ENCODE data around the gene PLEKHG3. TPM values are rescaled to one million over a fixed set of nuclear protein-coding genes. Genes with fewer than 3 reads are reported as not detected.

PLEKHG3 gene
- polyA plus RNA-seq, 4 donors: 60.7 to 104 (median 94.2) TPM

DNA sequence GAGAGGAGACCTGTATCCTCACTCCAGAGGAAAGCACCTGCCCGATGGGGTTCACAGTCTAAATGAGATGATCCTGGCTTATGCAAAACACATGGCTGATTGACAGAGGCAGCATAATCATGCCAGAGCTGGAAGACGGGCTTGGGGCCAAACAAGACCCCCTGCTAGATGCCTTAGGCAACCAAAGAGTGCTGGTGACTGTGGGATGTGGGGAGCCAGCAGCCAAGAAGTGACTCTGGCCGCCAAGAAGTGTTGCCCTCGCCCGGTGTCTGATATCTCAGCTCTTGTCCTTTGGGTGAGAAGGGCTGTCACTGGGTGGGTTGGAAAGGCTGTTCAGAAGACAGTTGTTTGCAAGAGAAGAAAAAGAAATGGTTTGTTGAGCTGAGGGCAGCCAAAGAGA, 56.7 kb downstream of the PLEKHG3 start:
- DNase-seq (ENCODE audit: low read depth in 4 of 4, low spot score in 3 of 4): no peak

DNA sequence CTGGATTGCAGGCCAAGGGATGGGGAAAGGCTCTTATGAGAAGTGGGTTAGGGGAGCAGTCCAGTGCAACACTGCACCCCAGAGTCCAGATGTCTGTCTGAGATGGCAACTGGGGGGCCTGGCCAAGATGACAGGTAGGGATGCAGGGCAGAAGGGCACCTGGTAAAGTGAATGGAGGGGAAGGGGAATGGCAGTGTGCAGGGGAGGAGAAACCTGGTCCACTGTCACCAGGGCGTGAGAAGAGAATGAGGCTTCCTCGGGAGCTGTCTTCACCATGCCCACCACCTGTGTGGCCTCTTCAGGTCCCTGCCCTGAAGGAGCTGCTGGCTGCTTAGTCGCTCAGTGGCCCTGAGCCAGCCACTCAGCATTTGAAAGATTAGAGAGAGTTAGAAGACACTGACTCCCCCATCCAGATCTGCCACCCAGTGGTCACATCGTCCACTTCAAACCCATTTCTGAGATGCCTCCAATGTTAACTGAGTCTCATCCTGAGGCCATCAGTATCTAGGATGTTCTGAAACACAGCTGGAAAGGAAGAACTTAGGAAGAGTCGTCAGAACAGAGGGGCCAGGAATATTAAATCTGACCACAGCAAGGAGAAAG, 57.3 kb downstream of the PLEKHG3 start:
- no peak for DNase-seq (ENCODE audit: low read depth in 4 of 4, low spot score in 3 of 4)

DNA sequence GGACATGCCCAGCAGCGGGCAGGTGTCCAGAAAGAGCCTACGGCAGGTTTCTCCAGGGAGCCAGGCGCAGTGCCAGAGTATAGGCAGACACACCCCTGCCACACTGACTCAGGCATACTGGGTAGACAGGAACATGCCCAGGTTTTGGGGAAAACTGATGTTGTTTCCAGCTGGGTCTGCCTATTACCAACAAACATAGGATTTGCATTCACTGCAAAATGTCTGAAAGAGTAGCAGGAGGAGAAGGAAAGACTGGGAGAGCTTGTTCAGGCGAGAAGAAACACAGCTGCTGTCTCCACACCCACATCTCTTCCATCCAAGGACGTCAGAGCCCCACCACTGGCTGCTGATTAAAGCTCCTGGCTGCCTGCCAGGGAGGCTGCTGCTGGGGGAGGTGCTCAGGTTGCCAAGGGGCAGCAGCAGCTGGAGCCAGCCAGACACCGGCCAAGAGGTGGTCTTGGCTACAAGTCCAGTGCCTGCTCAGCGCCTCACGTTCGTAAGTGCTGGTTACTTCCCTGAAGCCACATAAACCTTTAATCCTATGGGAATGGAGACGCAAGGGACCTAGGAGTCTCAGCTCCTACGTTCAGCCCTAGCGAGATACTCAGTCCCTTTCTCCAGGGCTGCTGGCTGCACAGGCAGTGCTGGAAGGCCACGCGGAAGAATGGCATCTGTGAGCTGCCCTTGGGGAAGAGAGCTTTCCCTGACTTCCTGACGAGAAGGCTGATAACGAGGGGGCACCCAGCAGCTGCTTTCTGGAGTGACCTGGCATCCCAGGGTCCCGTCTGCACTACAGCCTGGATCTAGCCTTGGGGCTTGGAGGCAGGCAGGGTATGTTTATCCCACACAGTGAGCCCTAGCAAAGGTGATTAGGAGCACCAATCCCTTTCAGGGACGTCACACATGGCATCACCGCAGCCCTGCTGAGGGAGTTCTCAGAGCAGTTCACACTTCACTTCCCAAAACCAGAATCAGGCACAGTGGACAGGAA, 58.1 kb downstream of the PLEKHG3 start:
- peak; percentile 88 to 91 (median 90) for DNase-seq (ENCODE audit: low read depth in 4 of 4, low spot score in 3 of 4)

DNA sequence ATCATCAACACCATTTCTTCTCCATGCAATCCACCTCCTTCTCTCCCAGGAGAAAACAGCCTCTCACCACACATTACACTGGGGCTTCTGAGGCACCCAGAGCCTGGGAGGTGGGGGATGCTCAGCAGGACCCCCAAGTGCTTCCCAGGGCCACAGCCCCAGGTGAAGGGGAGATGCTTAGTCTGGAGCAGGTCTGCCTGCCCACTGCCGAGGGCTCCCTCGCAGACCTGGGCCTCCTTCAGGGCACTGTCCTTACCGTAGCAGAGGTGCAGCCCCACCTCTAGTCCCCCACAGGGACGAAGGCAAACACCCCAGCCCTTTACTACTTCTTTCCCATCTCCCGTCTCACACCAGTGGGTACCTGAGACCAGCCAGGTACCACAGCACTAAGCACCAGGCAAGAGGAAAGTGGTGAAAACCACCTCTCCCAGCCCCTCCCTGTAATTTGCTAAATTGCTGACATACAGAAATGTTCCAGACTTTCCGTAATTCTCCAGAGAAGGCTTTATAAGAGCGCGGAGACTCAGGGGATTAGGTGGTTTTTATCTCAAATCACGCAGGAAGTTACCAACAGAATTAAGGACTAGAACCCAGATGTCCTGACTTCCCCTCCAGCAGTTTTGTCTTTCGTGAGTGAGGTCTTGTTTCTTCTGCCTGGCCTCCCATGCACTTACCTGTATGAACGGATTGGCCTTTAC, 59.0 kb downstream of the PLEKHG3 start:
- no peak for DNase-seq (ENCODE audit: low read depth in 4 of 4, low spot score in 3 of 4)

DNA sequence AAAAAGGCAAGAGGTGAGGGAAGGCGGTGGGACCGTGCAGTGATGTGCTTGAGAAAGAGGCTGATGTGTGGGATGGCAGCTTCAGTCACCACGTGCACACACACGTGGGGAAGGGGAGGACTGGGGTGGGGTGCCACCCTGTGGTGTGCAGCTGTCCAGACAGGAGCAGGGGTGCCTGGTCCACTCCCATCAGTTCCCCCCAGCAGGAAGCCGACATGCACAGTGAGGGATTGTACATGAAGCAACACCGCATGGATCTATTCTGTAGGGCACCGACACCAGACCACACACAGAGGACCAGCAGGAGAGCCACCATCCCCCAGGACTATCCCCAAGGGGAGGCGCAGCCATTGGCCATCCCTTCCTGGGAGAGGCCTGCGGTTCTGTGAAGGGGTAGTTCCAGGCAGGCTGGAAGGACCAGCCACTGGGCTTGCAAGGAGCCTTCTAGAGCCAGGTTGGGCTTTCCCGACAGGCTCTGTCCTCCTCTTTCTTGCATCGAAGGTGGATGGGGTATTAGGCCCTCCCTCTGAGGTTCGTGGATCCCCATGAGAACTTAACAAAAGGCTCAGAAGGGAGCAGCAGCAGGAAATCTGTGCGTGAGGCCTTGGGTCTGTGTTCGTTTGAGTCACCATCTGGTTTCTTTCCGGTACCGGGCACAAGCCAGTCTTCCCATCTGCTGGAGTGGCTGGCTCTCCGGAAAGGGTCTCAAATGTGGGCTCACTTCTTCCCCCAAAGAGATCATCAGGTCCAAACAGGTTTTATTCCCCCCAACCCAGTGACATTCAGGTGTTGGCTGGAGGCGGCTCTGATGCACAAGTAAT, 59.8 kb downstream of the PLEKHG3 start:
- no peak for DNase-seq (ENCODE audit: low read depth in 4 of 4, low spot score in 3 of 4)

DNA sequence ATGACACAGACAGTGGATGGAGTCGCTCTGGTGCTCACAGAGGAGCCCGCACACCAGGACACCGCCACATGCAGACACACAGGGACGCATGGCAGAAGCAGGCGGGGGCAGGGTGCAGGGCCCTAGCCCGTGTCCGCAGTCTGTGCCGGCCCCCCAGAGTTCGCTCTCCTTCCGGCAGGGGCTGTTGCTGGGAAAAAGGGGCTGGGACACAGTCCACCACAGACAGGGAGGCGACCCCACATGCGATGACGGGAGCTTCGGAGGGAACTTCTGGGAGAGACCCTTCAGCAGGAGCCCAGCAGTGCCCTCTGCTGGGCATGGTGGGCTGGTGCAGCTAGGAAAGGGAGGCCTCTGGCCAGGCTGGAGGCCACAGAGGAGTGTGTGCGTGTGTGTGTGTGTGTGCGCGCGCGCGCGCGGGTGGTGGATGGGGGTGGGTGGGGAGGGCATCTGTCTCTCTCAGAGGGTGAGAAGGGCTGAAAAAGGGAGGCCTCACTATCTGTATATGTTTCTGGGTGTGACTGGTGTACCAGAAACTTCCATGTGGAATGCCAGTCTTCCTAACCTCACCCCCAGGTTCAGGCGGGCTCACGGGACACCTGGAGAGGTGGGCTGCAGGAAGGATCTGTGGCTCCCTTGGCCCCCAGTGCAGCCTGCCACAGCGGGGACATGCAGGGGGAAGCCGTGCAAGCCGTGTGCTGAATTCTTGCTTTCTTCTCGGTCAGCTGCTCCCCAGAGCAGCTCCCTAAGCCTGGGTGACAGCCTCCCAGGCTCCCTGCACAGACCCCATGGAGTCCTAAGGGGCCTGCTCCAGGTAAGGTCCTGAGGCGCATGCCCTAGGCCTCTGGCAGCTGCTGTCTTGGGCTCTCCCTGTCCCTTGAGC, 60.7 kb downstream of the PLEKHG3 start:
- peak in 2 of 4 donors; percentile 70 to 79 for DNase-seq (ENCODE audit: low read depth in 4 of 4, low spot score in 3 of 4)

DNA sequence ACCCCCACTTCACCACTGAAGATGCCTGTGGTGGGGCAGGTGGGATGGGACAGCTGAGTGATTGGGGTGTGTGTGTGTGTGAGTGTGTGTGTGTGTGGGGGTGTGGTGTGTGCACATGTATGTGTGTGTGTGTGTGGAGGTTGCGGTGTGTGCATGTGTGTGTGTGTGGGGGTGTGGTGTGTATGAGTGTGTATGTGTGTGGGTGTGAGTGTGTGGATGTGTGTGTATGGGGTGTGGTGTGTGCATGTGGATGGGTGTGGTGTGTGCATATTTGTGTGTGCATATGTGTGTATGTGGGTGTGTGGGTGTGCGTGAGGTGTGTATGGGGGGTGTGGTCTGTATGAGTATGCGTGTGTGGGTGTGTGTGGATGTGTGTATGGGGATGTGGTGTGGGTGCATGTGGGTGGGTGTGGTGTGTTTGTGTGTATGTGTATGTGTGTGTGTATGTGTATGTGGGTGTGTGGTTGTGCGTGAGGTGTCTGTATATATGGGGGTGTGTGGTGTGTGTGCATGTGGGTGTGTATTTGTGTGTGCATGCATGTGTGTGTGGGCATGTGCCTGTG, 61.6 kb downstream of the PLEKHG3 start:
- DNase-seq (ENCODE audit: low read depth in 4 of 4, low spot score in 3 of 4): no peak

DNA sequence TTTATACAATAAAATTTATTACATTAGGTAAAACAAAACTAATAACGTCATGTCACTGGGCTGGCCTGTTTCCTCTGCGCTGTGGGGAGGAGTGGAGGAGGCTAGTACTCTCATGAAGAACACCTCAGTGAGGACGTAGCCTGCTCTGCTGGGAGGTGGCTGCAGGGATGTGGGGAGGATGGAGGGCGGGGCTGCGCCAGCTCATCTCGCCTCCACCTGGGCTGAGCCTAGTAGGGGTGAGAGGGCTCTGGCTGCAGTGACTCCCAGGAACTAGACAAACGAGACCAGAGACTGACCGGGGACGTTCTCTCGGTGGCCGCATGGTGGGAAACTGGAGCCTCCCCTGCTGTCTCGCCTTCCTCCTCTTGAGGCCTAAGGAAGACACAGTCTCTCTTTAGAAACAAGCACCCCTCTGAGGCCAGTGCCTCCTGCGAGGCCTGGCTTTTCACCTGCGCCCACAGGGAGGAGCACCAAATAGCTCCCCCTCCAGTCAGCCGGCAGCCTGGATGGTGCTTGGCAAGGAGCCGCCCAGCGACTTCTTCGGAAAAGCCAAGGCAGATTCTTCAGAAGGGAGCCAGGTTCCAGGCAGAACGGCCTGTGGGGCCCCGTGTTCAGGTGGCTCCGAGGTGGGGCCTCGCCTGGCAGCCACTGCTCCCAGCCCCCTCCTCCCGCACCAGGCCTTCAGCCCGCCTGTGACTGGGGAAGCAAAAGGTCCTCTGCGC, 62.4 kb downstream of the PLEKHG3 start:
- no peak for DNase-seq (ENCODE audit: low read depth in 4 of 4, low spot score in 3 of 4)

DNA sequence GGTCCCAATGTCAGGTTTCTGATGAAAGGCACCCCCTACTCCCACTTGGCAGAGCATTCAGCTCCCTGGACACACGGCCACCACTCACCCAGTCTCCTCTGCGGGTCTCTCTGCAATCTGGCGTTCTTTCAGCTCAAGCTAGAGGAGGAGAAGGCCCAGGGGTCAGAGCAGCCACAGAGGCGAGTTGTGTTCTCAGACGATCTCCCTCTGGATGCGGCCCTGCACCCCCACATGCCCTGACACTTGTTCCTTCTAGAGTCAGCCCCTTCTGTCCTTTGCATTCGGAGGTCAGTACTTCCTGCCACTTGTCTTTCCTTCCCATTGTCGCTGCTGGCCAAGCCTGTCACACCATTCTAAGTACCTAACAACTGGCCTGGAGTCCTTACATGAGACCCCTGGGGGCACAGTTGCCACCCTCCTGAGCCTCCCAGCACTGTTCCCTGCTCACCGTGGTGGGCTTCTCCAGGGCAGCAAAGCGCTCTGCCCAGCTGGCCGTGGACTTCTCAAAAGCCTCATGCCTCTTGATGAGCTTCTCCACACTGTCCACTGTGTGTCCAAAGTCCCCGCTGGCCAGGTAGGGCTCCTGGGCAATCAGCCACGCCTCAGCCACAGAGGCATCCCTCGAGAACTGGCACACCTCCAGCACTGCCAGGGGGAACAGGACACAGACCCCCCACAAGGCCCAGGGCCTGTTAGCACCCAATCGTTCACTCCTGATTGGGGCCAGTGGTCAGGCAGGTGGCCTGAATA, 63.2 kb downstream of the PLEKHG3 start:
- DNase-seq (ENCODE audit: low read depth in 4 of 4, low spot score in 3 of 4): no peak

DNA sequence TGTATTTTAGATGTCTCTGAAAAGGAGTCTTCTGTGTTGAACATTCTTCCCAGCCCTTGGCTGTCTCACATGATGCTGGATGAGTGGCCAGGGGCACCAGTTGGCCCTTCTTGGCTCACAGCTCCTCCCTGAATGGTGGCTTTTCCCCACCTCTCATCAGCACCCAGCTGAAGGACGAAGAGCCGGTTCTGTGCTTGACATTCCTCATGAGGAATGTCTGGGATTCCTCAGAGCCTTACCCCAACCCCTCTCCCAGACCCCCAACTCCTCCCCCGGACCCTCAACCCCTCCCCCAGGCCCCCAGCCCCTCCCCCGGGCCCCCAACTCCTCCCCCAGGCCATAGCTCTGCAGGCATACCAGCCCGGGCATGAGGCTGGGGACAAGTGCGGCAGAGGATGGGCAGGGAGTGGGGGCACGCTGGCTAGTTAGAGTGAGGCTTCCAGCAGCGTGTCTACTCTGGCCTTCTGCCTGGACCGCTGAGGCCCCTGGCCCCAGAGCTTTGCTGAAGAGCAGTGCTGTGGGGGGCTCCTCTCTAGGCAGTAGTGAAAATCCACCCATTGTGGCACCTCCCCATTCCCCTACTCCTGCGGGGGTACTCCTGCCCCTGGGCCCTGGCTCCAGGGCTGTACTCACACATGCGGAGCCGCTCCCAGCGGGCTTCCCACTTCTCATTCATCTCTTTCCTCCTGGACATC, 64.3 kb downstream of the PLEKHG3 start:
- DNase-seq (ENCODE audit: low read depth in 4 of 4, low spot score in 3 of 4): no peak

DNA sequence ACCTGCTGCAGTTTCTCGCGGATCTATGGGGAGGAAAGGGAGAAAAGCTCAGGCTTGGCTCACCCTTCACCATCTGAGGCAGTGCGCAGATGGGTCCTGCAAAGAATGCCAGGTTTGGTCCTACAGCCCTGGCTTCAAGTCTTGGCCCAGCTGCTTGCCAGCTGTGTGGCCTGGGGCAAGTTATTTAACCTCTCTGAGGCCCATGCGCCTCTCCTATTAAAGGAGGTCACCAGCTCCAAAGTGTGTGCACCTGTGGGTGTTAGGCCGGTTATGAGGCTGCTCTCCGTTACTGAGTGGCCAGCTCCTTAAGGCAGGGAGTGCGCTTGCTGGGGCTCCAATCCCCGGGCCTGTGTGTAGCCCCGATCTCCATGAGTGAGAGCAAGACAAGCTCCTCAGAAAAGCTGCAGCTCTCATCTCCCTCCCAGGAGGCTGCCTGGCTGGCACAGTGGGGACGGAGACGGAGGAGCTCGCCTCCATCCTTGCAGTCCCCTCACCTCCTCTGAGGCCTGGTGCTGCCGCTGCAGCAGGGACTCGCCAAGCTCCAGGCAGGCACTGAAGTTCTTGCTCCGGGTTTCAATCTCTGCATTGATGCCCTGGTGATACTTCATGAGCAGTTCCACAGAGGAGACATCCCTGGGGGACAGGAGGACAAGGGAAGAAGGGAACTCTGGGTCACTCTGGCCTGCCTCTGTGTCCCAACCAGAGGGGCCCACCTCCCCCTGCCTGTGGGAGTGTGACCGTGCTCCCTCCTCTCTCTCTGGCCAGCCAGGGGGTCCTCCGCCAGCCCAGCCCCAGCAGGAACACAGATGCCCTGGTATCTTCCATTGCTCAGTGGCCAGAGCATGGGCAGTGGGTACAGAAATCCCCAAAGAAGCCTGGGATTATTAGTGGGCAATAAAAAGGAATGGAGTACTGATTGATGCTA, 65.1 kb downstream of the PLEKHG3 start:
- no peak for DNase-seq (ENCODE audit: low read depth in 4 of 4, low spot score in 3 of 4)

DNA sequence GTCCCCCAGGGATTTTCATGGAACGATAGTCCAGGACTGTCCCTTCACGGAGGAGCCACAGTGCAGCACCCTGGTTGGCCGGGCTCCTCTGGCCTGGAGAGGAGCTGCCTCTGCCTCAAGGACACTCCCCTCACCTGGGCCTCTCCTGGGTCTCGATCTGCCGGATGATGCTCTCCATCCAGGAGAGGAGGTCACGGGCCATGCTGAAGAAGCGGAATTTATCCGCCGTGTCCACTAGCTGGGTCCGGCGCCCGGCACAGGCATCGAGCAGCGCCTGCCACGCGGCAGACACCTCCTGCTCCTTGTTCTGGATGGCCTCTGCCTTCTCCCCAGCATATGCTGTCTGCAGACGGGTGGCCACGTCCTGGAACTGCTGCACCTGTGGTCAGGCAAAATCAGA, 66.5 kb downstream of the PLEKHG3 start:
- DNase-seq (ENCODE audit: low read depth in 4 of 4, low spot score in 3 of 4): no peak

DNA sequence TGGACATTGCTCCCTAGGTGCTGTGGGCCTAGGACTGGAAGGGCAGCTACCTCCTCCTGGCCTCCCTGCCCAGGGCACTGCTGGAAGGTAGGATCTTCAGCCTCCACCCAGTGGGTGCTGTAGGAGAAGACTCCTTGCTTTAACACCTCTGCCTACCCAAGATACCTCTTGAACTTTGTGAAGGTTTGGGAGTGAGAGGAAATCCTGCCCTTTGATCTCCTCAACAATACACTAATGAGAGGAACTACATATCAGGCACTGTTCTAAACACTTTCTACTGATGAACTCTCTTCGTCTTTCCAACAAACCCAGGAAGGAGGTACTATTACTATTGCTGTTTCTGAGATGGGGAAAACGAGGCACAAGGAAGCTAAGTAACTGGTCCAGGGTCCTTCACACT, 66.9 kb downstream of the PLEKHG3 start:
- no peak for DNase-seq (ENCODE audit: low read depth in 4 of 4, low spot score in 3 of 4)

DNA sequence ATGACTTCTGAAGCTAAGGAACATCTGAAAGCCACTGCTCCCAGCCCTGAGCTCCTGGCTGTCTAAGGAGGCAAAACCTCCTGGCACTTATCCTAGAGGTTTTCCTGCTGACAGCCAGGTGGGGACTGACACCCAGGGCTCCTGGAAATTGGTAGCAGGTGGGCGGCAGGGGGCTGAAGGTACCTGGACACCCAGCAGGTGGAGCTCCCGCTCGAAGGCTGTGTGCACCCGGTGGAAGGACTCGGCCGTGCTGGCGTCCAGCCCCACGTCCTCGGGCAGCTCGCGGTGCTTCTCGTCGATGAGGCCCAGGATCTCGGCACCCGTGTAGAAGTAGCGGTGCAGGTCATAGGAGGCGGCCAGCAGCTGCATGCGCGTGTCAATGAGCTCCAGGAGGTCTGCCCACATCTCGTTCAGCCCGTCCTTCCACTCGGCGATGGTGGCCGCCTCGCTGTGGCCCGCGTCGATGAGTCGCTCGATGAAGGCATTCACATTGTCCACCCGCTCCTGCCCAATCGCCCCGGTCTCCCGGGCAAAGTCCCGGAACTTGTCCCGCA, 68.2 kb downstream of the PLEKHG3 start:
- DNase-seq (ENCODE audit: low read depth in 4 of 4, low spot score in 3 of 4): no peak

DNA sequence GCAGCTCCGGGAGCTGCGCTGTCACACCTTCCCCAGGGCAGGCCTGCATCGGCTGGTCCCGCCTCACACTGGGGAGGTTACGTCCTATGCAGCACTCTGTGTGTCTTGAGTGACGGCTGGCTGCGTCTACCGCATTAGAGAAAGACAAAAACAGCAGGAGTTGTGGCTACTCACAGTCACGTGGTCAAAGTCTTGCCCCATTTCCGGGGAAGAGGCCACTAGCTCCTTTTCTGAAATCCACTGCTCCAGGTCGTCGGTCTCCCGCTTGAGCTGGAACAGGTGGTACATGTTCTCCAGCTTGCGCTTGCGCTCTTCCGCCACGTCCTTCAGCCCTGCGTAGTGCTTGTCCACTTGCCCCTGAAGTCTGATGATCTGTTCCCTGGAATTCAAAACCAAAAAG, 68.8 kb downstream of the PLEKHG3 start:
- DNase-seq (ENCODE audit: low read depth in 4 of 4, low spot score in 3 of 4): no peak

DNA sequence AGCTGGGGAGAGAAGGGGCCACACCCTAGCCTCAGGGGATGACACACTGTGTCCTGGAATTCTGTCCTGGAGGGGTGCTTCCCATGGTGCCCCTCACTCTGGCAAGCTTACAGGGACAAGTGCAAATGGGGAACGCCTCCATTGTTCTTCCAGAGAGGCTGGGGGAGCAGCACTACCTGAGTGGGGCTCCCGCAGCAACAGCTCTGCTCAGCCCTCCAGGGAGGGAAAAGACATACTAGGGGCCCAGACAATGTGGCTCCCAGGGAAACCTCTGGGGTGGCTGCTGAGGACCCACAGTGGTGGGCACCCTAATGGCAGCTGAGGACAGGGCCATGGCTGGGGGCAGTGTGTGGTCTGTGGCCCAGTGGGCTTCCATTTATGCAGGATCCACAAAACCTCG, 69.4 kb downstream of the PLEKHG3 start:
- DNase-seq (ENCODE audit: low read depth in 4 of 4, low spot score in 3 of 4): no peak

All from left renal pelvis (tissue), 4 donors.